ENCODE results near the gene TRDN.
"Not testable (repeated sequence)": the region's sequence is repeated elsewhere in the genome, so short reads cannot be mapped to it uniquely, and the experiment has no call there.

The TRDN gene

GRCh38 chr6:123383718-123384117 is 253.0 kb downstream of the TRDN start:
- no peak for DNase-seq

GRCh38 chr6:123380257-123380656 is 256.5 kb downstream of the TRDN start:
- DNase-seq: peak; percentile 47

GRCh38 chr6:123372737-123373136 is 264.0 kb downstream of the TRDN start:
- DNase-seq: no peak

GRCh38 chr6:123363912-123364311 is 272.8 kb downstream of the TRDN start:
- no peak for DNase-seq

GRCh38 chr6:123360359-123360758 is 276.4 kb downstream of the TRDN start:
- DNase-seq: no peak

- no peak for DNase-seq
These were observed 284.0 kb downstream of the TRDN start for GRCh38 chr6:123352705-123353104.

DNA sequence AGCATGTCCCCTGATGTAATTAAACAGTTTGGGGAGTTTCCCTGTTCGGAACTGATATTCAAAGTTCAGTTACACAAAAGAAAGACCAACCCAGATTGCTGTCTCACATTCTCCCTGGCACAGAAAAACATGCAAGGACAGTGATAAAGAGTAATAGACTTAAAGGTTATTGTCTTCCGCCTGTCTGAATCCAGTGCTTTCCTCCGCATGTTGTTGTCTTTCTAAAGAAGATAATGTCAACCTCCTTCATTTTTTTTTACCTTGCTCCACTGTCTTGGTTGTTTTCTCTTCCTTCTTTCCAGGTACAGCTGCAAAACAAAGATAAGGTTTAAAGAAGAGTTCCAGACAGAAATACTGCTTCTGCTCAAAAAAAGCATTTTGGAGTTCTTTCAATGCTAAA is 284.5 kb downstream of the TRDN start:
- no peak for DNase-seq

DNA sequence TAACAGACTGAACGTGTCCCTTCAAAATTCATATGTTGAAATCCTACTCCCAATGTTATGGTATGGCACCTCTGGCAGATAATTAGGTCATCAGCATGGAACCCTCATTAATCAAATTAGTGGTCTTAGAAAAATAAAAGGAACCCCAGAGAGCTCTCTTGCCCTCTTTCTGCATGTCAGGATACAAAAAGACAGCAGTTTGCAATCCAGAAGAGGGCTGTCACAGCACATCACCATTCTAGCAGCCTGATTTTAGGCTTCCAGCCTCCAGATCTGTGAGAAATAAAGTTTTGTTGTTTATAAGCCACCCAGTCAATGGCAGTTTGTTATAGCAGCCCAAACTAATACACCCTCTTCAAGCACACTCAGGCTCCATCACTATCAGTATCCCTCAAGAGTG is 292.9 kb downstream of the TRDN start:
- no peak for DNase-seq

GRCh38 chr6:123338394-123338793 is 298.4 kb downstream of the TRDN start:
- no peak for DNase-seq

DNA sequence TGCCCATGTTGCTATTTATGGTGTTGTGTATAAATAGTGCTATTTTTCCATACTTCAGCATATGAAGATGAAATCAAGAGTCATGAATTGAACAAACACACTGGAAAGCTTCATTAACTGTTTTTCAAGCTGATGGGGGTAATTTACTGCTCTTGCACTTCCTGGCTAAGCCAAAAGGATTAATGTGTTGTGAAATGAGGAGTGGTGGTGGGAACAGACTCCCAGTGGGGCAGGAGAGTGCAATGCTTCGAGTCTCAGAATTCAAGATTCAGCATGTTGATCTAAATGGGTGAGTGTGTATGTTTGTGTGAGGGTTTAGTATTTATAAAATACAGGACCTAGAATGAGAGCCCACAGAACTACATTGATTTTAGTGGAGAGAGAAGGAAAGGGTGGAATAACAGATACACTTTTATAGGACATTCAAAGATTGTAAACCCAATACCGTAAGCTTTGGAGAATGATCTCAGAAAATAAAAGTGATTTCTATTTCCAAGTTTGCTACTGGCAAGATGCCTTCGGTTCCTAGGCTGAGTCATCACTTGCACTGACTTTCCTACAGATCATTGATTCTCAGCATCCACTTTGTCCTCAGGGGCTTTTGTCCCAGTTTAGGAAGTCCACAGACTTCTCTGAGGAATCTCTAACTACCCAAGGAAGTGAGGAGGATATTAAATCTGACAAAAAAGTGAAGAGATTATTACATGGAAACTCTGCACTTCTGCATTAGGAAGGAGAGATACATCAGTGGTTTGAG is 303.6 kb downstream of the TRDN start:
- DNase-seq: no peak

- no peak for DNase-seq
These were observed 304.7 kb downstream of the TRDN start for GRCh38 chr6:123332070-123332469.

DNA sequence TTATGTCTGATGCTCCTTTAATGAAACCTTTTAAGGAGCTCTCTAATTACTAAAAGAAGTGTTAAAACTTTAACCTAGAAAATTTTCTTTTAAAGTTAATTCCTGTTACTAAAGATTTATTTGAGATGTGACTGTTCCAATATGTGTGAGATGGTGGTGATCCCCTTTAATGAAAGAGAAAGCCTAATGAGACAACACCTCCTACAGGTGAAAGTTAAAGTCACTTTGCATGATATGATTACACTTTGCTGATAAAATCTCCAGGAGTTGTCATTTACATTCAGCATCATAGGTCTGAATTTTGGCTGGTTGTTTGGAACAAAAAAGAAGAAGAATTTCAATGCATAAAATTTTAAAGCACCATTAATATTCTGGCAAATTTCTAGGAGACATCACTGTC is 307.4 kb downstream of the TRDN start:
- no peak for DNase-seq

DNA sequence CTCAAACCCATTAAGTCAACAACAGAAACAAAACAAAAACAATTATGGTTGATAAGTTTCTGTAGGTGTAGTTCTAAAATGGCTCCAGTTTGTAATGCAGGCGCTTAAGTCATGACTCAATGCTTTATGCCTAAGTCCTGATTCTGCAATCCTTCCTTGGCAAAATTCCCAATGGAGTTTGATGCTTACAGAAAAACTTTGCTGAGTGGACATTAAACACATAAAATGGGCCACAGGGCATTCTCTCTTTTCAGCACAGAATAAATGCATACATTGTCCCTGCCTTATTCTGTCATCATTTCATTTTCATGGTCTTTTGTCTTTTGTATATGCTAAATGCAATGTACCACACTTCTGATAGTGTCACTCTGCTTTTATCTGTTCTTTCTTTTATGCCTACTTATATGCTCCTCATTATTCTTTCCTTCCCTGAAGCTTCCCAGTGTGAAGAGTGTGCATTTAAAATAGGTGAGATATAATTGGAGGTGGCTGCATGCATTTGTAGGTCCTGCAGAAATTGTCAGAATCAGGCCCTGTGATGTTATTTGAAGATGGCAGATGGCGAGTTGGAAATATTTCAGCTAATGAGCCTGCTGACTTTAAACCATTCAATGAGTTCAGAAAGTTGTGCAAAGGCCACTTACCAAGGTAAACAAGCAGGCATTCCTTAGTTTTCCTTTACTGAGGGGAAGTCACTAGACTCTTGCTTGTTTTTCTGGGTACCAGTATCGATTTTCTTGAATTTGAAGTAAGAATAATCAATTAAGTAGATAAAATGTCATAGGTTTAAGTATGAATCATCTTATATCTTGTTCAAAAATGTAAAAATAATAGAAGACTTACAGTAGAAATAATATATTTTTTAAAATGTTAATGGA is 313.1 kb downstream of the TRDN start:
- DNase-seq: no peak

- no peak for DNase-seq
These were observed 315.7 kb downstream of the TRDN start for GRCh38 chr6:123321020-123321419.

GRCh38 chr6:123316733-123317323 is 319.9 kb downstream of the TRDN start:
- DNase-seq: peak; percentile 51

- DNase-seq: not testable (repeated sequence)
These were observed 322.3 kb downstream of the TRDN start for GRCh38 chr6:123314459-123314858.

DNA sequence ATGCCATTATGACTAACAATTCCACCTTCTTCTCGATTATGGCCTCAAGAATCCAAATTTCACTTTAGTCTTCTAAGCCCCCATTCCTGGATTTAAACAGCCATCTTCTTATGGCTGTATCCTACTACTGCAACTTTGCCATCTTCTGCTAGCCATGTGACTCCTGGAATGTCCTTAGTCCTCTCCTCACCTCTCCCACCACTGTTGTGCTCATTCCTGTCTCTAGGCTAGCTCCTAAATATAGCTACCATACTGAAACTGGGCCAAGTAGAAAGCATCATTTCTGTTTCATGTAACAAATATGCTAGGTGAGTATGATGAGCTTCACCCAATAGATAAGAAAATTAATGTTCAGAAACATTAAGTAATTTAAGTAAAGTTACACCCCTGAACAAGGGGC is 327.6 kb downstream of the TRDN start:
- DNase-seq: no peak

DNA sequence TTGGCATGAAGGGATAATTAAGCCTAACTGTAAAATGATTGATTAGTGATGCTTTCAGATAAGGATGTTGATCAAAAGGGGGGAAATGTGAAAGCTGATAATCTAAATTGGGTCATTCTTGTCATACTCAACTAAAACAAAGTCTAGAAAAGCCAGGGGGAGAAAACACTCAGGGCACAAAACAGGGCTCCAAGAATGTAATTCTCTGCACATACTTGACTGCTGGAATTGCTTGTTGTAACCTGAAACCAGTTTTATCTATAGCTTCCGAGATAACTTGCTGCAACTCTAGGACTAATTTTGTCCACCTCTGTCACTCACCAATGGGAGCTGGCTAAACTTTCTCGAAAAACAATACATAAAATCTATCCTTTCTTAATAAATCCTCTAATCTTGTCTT is 330.4 kb downstream of the TRDN start:
- DNase-seq: no peak

GRCh38 chr6:123295672-123296071 is 341.1 kb downstream of the TRDN start:
- no peak for DNase-seq

DNA sequence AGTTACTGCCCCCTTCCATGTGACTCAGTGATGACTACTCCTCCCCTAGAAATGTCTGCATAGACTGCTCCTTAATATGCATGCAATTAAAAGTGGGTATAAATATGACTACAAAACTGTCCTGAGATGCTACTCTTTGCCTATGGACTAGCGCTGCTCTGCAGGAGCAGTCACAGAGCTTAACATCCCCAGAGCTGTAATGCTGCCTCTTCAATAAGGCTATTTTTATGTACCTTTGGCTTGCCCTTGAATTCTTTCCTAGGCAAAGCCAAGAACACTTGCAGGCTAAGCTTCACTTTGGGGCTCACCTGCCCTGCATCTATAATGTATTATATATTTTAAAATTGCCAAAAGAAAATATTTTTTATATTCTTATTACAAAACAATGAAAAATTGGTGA is 341.6 kb downstream of the TRDN start:
- DNase-seq: no peak

- DNase-seq: no peak
These were observed 348.1 kb downstream of the TRDN start for GRCh38 chr6:123288649-123289048.

DNA sequence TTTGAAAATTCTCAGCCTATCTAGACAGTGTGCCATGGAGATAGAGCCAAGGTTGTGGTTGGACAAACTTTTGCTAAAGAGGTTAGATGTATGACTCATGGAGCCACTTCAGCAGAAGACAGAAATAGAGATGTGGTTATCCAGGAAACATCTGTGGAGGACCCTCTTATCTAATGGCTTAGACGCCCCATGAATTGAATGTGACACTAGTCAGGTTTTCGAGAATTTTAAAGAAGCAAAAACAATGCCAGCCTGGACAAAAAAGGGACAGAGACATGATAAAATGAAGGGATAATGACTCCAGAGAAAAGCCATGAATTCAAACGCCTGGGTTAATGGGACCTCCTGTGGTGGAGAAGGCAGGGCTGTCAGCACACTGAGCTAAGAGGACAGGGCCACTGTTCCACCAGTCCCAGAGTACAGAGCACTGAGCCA is 360.2 kb downstream of the TRDN start:
- DNase-seq: peak; percentile 77

DNA sequence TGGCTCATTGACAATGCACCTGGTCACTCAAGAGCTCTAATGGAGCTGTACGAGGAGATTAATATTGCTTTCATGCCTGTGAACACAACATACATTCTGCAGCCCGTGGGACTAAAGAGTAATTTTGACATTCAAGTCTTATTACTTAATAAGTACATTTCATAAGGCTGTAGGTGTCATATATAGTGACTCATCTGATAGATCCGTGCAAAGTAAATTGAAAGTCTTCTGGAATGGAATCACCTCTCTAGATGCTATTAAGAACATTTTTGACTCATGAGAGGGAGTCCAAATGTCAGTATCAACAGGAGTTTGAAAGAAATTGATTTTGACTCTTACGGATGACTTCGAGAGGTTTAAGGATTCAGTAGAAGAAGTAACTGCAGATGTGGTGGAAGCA is 372.8 kb downstream of the TRDN start:
- no peak for DNase-seq

DNA sequence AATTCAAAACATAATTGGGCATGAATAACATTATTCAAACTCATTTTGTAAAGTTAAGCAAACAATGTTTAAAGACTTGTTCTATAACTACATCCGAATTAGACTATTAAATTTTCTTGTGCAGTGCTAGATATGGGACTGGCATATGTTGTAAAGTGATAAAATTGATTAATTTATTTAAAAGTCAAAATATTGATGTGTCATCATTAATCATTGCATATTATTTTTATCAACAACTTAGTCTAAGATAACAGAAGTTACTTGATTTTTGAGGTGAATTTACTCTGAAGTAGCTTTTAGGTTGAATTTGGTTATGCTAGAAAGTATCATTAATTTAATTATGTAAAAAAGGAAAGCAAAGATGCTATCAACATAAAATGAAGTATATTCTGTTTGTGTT is 396.1 kb downstream of the TRDN start:
- no peak for DNase-seq

Data from hematopoietic multipotent progenitor cell treated with erythropoietin and hydrocortisone succinate and interleukin-3 and kit ligand, for 4 days (in vitro differentiated cells).